ENCODE measurements around the gene AIRE.
A peak's percentile ranks its signal among the peaks of the same experiment; 100 is the strongest.

Gene AIRE

GRCh38 chr21:44267655-44268142 lies 18.0 kb upstream of the AIRE start:
- no peak for DNase-seq

DNA sequence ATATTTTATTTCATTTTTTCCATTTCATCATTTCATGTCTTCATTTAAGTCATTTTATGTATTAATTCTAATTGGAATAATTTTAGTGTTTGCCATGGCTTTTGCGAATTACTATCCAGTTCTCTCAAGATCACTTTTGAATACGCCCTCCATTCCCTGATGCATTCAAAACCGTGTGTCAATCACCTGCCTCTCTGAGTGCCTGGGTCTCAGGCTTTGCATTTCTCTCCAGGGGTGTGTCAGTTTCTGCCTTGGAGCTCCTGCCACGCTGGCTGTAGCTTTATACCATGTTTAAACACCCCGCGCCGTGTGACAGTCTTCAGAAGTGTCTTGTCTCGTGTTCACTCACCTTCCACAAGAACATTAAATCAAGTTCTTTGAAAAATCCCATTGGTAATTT lies 16.6 kb upstream of the AIRE start:
- peak; percentile 44 for DNase-seq

DNA sequence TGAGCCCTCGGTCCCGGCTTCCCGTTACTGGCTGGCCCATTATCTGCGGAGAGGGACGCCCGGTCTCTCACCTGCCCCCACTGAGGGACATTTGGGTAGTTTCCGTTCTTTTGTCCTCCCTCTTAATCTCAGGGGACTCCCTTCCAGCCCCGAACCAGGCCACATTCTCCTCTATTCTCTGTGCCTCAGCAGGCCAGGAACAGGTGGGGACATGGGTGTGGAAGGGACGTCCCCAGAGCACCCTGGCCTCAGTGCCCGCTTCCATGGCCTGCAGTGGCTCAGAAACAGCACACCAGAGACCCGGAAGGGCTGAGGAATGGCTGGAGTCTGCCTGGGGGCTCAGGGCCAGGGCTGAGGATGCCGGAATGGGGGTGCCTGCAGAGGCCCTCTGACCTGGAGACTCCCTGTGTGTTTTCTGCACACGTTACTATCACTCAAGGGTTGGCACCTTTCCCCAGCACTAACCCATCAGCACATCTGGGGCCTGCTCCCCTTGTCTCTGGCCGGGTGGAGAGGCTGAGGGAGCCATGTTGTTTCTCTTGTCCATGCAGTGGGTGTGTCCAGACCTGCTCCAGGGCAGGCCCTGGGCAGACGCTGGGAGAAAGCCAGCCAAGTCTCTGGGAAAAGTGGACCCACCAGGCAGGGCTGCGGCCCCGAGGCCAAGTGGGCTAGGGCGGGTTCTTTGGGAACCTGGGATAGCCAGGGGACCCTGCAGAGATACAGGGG lies 14.0 kb upstream of the AIRE start:
- DNase-seq, result no peak

DNA sequence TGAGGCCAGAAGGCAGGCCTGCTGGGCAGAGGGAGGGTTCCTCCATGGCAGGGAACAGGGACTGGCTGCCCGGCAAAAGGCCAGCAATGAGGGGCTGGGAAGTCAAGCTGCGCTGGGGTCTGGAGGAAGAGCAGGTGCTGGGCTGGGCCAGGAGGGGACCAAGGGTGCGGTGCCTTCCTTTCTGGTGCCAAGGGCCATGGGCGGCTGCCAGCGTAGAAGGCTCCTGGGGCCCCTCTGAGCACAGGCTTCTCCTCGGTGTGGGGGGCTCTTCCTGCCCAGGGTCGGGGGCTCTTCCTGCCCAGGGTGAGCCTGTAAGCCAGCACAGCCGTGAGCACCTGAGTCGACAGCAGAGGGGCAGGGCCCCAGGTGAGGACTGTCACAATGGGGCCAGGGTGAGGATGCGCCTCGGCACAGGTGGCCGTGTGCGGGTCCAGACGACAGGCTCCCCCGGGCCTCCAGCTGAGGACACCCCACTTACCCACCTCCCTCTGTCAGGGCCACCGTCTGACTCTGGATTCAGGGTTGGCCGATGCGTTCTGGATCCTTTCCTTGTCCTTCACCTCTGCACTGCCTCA lies 13.3 kb upstream of the AIRE start:
- no peak for DNase-seq

- no peak for DNase-seq
These were observed 12.6 kb upstream of the AIRE start for GRCh38 chr21:44273046-44273445.

DNA sequence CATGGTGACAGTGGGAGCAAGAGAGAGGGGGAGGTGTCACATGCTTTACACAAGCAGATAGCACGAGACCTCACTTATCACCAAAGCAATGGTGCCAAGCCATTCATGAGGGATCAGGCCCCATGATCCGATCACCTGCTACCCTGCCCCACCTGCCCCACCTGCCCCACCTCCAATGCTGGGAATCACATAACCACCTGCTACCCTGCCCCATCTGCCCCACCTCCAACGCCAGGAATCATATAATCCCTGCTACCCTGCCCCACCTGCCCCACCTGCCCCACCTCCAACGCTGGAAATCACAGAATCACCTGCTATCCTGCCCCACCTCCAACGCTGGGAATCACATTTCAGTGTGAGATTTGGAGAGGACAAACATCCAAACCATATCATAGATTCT lies 10.6 kb upstream of the AIRE start:
- DNase-seq, result no peak

GRCh38 chr21:44279354-44280260 lies 6.1 kb upstream of the AIRE start:
- peak; percentile 49 for DNase-seq

DNA sequence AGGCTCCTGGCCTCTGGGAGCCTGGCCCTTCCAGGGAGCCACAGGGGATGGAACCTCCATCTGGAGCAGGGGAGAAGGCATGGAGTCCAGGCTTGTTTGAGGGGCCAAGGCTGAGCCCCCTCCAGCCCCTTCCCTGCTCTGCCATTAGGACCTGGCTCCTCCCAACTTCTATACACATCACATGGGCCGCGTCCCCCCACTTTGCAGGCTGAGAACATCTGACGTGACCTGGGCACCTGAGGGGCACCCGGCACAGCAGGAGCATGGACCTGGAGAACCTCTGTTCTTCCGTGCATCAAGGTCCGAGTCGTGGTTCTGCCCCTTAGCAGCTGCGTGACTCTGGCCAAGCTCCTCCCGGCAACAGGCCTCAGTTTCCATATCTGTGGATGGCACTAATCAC lies 3.9 kb upstream of the AIRE start:
- DNase-seq, result no peak

GRCh38 chr21:44282370-44282769 lies 3.3 kb upstream of the AIRE start:
- DNase-seq, result no peak

DNA sequence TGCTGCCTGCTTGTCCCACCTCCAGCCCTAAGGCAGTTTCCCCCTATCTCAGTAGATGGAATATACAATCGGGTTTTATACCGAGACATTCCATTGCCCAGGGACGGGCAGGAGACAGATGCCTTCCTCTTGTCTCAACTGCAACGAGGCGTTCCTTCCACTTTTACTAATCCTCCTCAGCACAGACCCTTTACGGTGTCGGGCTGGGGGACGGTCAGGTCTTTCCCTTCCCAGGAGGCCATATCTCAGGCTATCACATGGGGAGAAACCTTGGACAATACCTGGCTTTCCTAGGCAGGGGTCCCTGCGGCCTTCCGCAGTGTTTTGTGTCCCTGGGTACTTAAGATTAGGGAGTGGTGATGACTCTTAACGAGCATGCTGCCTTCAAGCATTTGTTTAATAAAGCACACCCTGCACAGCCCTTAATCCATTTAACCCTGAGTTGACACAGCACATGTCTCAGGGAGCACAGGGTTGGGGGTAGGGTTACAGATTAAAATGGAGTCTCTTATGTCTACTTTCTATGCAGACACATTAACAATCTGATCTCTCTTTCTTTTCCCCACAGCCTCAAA lies 2.4 kb upstream of the AIRE start:
- DNase-seq, result peak; percentile 81

DNA sequence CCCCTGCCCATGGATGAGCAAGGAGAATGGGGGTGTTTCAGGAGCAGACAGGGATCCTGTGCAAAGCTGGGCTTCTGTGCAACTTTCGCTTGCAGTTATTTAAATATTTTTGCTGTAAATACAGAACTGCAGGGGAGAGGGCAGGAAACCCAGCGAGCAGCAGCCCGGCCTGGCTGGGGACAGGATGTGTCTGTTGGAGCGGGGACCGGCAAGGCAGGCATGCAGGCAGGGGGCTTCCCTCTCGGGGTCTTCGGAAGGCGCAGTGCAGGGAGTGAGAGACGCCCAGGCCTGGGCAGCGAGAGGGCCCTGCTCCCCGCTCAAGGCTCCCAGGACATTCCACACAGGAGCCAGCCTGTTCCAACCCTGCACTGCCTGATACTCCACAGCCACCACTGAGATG lies 1.7 kb upstream of the AIRE start:
- no peak for DNase-seq

DNA sequence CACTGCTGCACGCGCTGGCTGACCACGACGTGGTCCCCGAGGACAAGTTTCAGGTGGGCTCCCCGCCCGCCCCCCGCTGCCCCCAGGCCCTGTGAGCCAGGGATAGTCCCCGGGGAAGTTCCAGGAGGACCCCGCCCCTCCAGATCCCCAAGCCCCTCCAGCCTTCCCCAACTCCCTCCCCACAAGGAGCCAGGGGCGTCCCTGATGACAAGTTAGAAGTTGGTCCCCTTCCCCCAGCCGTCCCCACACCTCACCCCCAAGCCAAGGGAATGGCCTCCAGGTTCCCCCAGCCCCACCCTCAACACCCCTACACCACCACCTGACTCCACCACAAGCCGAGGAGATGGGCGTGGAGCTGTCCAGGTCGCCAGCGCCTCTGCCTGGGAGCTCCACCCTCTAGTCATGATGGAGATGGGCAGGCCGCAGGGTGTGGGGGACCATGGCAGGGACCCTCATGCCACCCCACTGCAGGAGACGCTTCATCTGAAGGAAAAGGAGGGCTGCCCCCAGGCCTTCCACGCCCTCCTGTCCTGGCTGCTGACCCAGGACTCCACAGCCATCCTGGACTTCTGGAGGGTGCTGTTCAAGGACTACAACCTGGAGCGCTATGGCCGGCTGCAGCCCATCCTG lies 525 bp downstream of the AIRE start:
- DNase-seq, result no peak

- DNase-seq, result no peak
These were observed 1.3 kb downstream of the AIRE start for GRCh38 chr21:44286716-44287632.

GRCh38 chr21:44288251-44289110 lies 2.8 kb downstream of the AIRE start:
- DNase-seq, result no peak

DNA sequence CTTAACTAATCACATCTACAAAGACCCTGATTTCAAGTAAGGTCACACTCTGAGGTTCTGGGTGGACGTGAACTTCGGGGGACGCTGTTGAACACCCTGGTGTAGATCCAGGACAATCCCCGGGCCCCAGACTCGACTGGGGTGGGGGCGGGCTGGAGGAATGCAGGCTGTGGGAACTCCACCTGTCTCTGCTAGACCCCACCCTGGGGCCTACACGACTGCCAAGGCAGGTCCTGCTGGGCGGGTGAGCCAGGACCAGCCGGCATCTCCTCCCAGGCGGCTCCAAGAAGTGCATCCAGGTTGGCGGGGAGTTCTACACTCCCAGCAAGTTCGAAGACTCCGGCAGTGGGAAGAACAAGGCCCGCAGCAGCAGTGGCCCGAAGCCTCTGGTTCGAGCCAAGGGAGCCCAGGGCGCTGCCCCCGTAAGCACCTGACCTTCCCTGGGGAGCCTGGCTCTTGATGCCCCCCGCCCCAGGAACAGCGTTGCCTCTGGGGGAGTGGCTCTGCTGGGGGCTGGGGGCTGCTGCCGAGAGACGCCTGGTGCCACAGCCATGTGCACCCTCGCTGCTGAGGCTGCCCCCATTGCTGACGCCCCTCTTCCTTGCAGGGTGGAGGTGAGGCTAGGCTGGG lies 3.8 kb downstream of the AIRE start:
- no peak for DNase-seq

- no peak for DNase-seq
These were observed 4.8 kb downstream of the AIRE start for GRCh38 chr21:44290327-44291077.

- DNase-seq, result no peak
These were observed 5.6 kb downstream of the AIRE start for GRCh38 chr21:44291078-44291935.

Measured in NCI-H82 (cell line).